Esophagus muscularis mucosa (tissue), 3 donors: Measurements from ENCODE around the gene UBE2Q1.

Source experiments
- POLR2A ChIP-seq: fragments of 450-650 bp; IDR thresholded peaks from one replicate; pipeline ENCODE4 v1.6.1; 2017; ENCODE audit warnings: antibody characterized with exemption, moderate library complexity, mild to moderate bottlenecking, low read depth
- POLR2AphosphoS5 ChIP-seq, 2 donors: sonication (generic); formaldehyde crosslinking; IDR thresholded peaks; one replicate each; pipeline ENCODE4 v1.6.1; 2017; ENCODE audit warnings: antibody characterized with exemption in 2 of 2
- TF ChIP-seq, protein P1 (sequence below), 3 experiments: fragments of 200-600 bp in 2 of 3; fragments of 450-650 bp in 1 of 3; sonication (generic) in 2 of 3; IDR thresholded peaks; one replicate each; pipeline ENCODE4 v1.5.1; 2017 to 2019; ENCODE audit warnings: antibody characterized with exemption in 3 of 3, mild to moderate bottlenecking in 2 of 3, moderate library complexity in 1 of 3

DNA sequence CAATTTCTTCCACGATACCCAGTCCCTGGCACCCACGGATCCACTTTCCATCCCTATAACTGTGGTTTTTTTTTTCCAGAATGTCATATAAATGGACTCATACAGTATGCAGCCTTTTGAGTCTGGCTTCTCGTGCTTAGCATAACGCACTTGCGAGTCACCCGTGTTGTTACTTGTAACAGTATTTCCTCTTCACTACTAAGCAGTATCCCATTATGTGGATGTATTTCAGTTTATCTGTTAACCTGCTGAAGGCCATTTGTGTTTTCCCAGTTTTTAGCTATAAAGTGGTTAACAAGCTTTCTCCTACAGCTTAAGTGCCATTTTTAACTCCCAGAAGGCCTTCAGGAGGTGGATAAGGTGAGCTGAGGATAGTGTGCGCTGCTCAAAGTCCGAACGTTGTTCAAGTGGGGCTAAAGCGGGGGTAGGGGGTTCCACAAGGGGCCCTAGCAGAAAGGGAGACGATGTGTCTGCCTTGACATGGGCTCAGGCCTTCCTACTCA is 48.7 kb upstream of the UBE2Q1 start:
- TF ChIP-seq POLR2A (no peak), POLR2AphosphoS5 (IDR thresholded peaks at IDR 0.05) (no peak)
- TF ChIP-seq, protein P1, sequence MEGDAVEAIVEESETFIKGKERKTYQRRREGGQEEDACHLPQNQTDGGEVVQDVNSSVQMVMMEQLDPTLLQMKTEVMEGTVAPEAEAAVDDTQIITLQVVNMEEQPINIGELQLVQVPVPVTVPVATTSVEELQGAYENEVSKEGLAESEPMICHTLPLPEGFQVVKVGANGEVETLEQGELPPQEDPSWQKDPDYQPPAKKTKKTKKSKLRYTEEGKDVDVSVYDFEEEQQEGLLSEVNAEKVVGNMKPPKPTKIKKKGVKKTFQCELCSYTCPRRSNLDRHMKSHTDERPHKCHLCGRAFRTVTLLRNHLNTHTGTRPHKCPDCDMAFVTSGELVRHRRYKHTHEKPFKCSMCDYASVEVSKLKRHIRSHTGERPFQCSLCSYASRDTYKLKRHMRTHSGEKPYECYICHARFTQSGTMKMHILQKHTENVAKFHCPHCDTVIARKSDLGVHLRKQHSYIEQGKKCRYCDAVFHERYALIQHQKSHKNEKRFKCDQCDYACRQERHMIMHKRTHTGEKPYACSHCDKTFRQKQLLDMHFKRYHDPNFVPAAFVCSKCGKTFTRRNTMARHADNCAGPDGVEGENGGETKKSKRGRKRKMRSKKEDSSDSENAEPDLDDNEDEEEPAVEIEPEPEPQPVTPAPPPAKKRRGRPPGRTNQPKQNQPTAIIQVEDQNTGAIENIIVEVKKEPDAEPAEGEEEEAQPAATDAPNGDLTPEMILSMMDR (IDR thresholded peaks at IDR 0.05): no peak
